HepG2 (cell line): ENCODE data around the gene WDCP. TPM values are rescaled to one million over a fixed set of nuclear protein-coding genes. Genes with fewer than 3 reads are reported as not detected.

Source experiments
- ATAC-seq: fragments of 200-7000 bp; cut with Tn5 transposase; 3 replicates; pipeline ENCODE4 v1.9.1; 2020; ENCODE audit warnings: mild to moderate bottlenecking, moderate library complexity
- BruUV-seq: library from RNA; stranded (reverse); fragments of 400-500 nt; replicated peaks from 2 replicates; lab custom pipeline; 2021; lab: Mats Ljungman, UMichigan
- CTCF ChIA-PET: fragments of 300-600 bp; formaldehyde crosslinking; extraction: SDS; loops from one replicate; lab custom pipeline; 2021; ENCODE audit warnings: low total read pairs, inconsistent platforms, low intra/inter-chr PET ratio; lab: Yijun Ruan, JAX
- POLR2A ChIA-PET: fragments of 350-600 bp; sonication (Branson Sonifier 250); formaldehyde crosslinking; loops from one replicate; lab custom pipeline; 2020; ENCODE audit warnings: antibody characterized with exemption, inconsistent platforms; lab: Yijun Ruan, JAX
- DNase-seq: peaks from one replicate; pipeline ENCODE4 v3.0.0-alpha.2; 2015; ENCODE audit warnings: low spot score
- FAIRE-seq: peaks from 3 replicates; lab custom pipeline; 2011; peaks lifted over from hg19 to GRCh38; lab: Jason Lieb, UNC
- H2AFZ ChIP-seq: one replicate; pipeline ENCODE4 v1.6.1; 2011; ENCODE audit warnings: low read length, inconsistent platforms
- H3K27ac ChIP-seq: fragments of 300-600 bp; 3 replicates; pipeline ENCODE4 v1.8.0; 2011; ENCODE audit warnings: mixed run types, mild to moderate bottlenecking, mixed read lengths, low read length, inconsistent platforms; ENCODE audit not compliant: insufficient read depth; ENCODE audit errors: extremely low read length
- H3K27me3 ChIP-seq, 2 experiments: fragments of 200-600 bp in 1 of 2; 2 replicates in 1 of 2; 3 replicates in 1 of 2; pipeline versions ENCODE4 v1.6.0 to v1.8.0; 2011; ENCODE audit warnings: low read length in 2 of 2, mild to moderate bottlenecking in 2 of 2, moderate library complexity in 2 of 2, inconsistent platforms in 1 of 2; ENCODE audit not compliant: insufficient read depth in 2 of 2, control insufficient read depth in 1 of 2
- H3K36me3 ChIP-seq, 2 experiments: fragments of 200-600 bp in 1 of 2; replicated peaks in 1 of 2; 2 replicates in 1 of 2; 3 replicates in 1 of 2; pipeline versions ENCODE4 v1.5.1 to v1.8.0; 2011; ENCODE audit warnings: low read length in 2 of 2, inconsistent platforms in 1 of 2; ENCODE audit not compliant: insufficient read depth in 2 of 2, control insufficient read depth in 1 of 2
- H3K4me1 ChIP-seq: 2 replicates; pipeline ENCODE4 v1.5.1; 2012; ENCODE audit warnings: low read length, inconsistent platforms; ENCODE audit not compliant: insufficient read depth
- H3K4me2 ChIP-seq: 2 replicates; pipeline ENCODE4 v1.6.0; 2011; ENCODE audit warnings: low read depth, low read length, inconsistent platforms
- H3K4me3 ChIP-seq, 3 experiments: fragments of 200-600 bp in 1 of 3; sonication (generic), shearing (Covaris generic) in 1 of 3; replicated peaks in 1 of 3; 2 replicates each; pipeline ENCODE4 v1.5.1; 2011 to 2016; ENCODE audit warnings: low read length in 3 of 3, inconsistent platforms in 2 of 3, low read depth in 2 of 3, mild to moderate bottlenecking in 2 of 3, control low read depth in 1 of 3, mixed read lengths in 1 of 3; ENCODE audit not compliant: insufficient read depth in 1 of 3
- H3K79me2 ChIP-seq: one replicate; pipeline ENCODE4 v1.6.1; 2011; ENCODE audit warnings: low read length, inconsistent platforms; ENCODE audit not compliant: insufficient read depth
- H3K9ac ChIP-seq: 2 replicates; pipeline ENCODE4 v1.6.0; 2011; ENCODE audit warnings: mild to moderate bottlenecking, low read depth, low read length, inconsistent platforms; ENCODE audit not compliant: insufficient read depth
- H3K9me3 ChIP-seq: 2 replicates; pipeline ENCODE4 v1.5.1; 2012; ENCODE audit warnings: mild to moderate bottlenecking, low read length
- H4K20me1 ChIP-seq: 2 replicates; pipeline ENCODE4 v1.6.0; 2011; ENCODE audit warnings: inconsistent platforms, mild to moderate bottlenecking, low read length, moderate library complexity; ENCODE audit not compliant: insufficient read depth
- AGO1 ChIP-seq: fragments of 200-400 bp; formaldehyde crosslinking; IDR thresholded peaks from 2 replicates; pipeline ENCODE4 v1.6.1; 2017; ENCODE audit warnings: mild to moderate bottlenecking, low read depth, low read length, moderate library complexity; ENCODE audit not compliant: poor library complexity, severe bottlenecking
- CAMTA2 ChIP-seq: sonication (generic); formaldehyde crosslinking; IDR thresholded peaks from 2 replicates; pipeline ENCODE4 v1.4.0; 2020; ENCODE audit warnings: mild to moderate bottlenecking, missing genetic modification reagents, borderline replicate concordance
- FOXK1 ChIP-seq: sonication (generic); formaldehyde crosslinking; IDR thresholded peaks from 2 replicates; pipeline ENCODE4 v1.4.0; 2020; ENCODE audit warnings: low read depth, missing genetic modification reagents, borderline replicate concordance
- MAFF ChIP-seq: IDR thresholded peaks from 2 replicates; pipeline ENCODE4 v1.6.1; 2011; ENCODE audit warnings: low read depth, low read length, improper control_type of control experiment
- MAFK ChIP-seq, 2 experiments: IDR thresholded peaks in 1 of 2; conservative IDR thresholded peaks in 1 of 2; 2 replicates each; pipeline ENCODE4 v1.6.1; 2011; ENCODE audit warnings: improper control_type of control experiment in 2 of 2, low read length in 2 of 2
- NR2F6 ChIP-seq, 2 experiments: IDR thresholded peaks; 2 replicates each; pipeline ENCODE4 v1.6.1; 2016; ENCODE audit warnings: antibody characterized with exemption in 1 of 2, mild to moderate bottlenecking in 1 of 2
- SIX1 ChIP-seq: sonication (generic); formaldehyde crosslinking; IDR thresholded peaks from 2 replicates; pipeline ENCODE4 v1.4.0; 2020; ENCODE audit warnings: missing genetic modification reagents, borderline replicate concordance
- ZBTB42 ChIP-seq: sonication (generic); formaldehyde crosslinking; IDR thresholded peaks from 2 replicates; pipeline ENCODE4 v1.5.0; 2020; ENCODE audit warnings: mild to moderate bottlenecking, missing genetic modification reagents
- ZFP90 ChIP-seq: sonication (generic); formaldehyde crosslinking; IDR thresholded peaks from 2 replicates; pipeline ENCODE4 v1.8.0; 2022; ENCODE audit warnings: missing genetic modification reagents, mild to moderate bottlenecking, inconsistent platforms, borderline replicate concordance
- ZNF33B ChIP-seq: sonication (generic); formaldehyde crosslinking; IDR thresholded peaks from 2 replicates; pipeline ENCODE4 v1.5.1; 2020; ENCODE audit warnings: mild to moderate bottlenecking, missing genetic modification reagents
- ZZZ3 ChIP-seq: sonication (generic); formaldehyde crosslinking; IDR thresholded peaks from 2 replicates; pipeline ENCODE4 v1.4.0; 2020; ENCODE audit warnings: missing genetic modification reagents, mild to moderate bottlenecking, borderline replicate concordance
- WGBS: methylation state at CpG from one replicate; pipeline ENCODE4 v1.1.6; 2017; ENCODE audit warnings: low lambda C conversion rate; 5-methylcytosine and 5-hydroxymethylcytosine counted together
- in situ Hi-C: cut with HindIII; loops from 2 replicates; pipeline ENCODE4 v1.10.0; 2017; ENCODE audit warnings: low pct_unique_long_range_greater_than_20kb; ENCODE audit not compliant: extremely low pct_ligation_motif_present
- intact Hi-C: fragments of 100-400 bp; cut with micrococcal nuclease; formaldehyde crosslinking; loops from one replicate; pipeline ENCODE4 v1.10.0; 2022; ENCODE audit not compliant: unreplicated experiment
- polyA plus RNA-seq, 8 experiments: library from polyadenylated mRNA; depleted of rRNA in 3 of 8; stranded (reverse) in 7 of 8; unstranded in 1 of 8; fragments of >200 nt; fragmentation: Illumina TruSeq in 4 of 8; extraction: Trizol in 4 of 8; gene quantifications; 2 replicates each; pipeline versions ENCODE4 v1.2.1 to v1.2.3, GENCODE V29; 2011 to 2016; ENCODE audit warnings: low read depth in 4 of 8, missing spikeins in 1 of 8, mixed read lengths in 1 of 8; ENCODE audit not compliant: insufficient read depth in 1 of 8
- total RNA-seq, 5 experiments: library from RNA; depleted of rRNA; stranded (reverse); fragments of >200 nt; fragmentation: Illumina TruSeq; extraction: Trizol; gene quantifications; 2 replicates each; pipeline ENCODE4 v1.2.3, GENCODE V29; 2016; ENCODE audit warnings: low read depth in 1 of 5
- TF ChIP-seq, protein P1 (sequence below): sonication (generic); formaldehyde crosslinking; IDR thresholded peaks from 2 replicates; pipeline ENCODE4 v1.9.0; 2021; ENCODE audit warnings: missing genetic modification reagents, mild to moderate bottlenecking, borderline replicate concordance
- TF ChIP-seq, protein P2 (sequence below): sonication (generic); formaldehyde crosslinking; IDR thresholded peaks from 2 replicates; pipeline ENCODE4 v1.5.1; 2020; ENCODE audit warnings: mild to moderate bottlenecking, missing genetic modification reagents

WDCP gene
- total and polyA plus RNA-seq, 2 of the 13 experiments (the other 11 are each of a cell fraction or from before 2014, with no cell fraction given) = 17.4 to 22.6 TPM

DNA sequence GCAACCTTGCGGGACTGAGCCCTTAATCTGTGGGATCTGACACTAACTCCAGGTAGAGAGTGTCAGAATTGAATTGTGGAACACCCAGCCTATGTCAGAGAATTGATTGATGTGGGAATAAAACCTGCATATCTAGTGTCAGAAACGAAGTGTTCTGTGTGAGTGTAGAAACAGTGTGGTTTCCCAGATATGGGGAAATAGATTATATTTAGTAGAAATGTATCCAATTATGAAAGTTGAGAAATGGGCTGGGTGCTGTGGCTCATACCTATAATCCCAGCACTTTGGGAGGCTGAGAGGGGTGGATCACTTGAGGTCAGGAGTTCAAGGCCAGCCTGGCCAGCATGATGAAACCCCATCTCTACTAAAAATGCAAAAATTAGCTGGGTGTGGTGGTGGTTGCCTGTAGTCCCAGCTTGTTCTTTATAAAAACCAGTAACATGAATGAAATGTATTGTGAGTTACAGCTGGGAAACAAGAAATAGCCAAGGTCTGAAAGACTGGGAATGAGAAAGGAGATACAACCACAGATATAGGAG is 41.7 kb upstream of the WDCP start (continued):
- TF ChIP-seq, protein P1, sequence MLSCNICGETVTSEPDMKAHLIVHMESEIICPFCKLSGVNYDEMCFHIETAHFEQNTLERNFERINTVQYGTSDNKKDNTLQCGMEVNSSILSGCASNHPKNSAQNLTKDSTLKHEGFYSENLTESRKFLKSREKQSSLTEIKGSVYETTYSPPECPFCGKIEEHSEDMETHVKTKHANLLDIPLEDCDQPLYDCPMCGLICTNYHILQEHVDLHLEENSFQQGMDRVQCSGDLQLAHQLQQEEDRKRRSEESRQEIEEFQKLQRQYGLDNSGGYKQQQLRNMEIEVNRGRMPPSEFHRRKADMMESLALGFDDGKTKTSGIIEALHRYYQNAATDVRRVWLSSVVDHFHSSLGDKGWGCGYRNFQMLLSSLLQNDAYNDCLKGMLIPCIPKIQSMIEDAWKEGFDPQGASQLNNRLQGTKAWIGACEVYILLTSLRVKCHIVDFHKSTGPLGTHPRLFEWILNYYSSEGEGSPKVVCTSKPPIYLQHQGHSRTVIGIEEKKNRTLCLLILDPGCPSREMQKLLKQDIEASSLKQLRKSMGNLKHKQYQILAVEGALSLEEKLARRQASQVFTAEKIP (CRISPR knock-in tag) = no peak
- TF ChIP-seq, protein P2, sequence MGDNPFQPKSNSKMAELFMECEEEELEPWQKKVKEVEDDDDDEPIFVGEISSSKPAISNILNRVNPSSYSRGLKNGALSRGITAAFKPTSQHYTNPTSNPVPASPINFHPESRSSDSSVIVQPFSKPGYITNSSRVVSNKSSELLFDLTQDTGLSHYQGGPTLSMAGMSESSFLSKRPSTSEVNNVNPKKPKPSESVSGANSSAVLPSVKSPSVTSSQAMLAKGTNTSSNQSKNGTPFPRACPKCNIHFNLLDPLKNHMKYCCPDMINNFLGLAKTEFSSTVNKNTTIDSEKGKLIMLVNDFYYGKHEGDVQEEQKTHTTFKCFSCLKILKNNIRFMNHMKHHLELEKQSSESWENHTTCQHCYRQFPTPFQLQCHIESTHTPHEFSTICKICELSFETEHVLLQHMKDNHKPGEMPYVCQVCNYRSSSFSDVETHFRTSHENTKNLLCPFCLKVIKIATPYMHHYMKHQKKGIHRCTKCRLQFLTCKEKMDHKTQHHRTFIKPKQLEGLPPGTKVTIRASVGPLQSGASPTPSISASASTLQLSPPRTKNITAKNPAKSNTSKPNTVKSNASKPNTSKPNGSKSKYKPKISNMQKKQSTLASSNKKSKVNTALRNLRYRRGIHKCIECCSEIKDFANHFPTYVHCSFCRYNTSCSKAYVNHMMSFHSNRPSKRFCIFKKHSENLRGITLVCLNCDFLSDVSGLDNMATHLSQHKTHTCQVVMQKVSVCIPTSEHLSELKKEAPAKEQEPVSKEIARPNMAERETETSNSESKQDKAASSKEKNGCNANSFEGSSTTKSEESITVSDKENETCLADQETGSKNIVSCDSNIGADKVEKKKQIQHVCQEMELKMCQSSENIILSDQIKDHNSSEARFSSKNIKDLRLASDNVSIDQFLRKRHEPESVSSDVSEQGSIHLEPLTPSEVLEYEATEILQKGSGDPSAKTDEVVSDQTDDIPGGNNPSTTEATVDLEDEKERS (CRISPR knock-in tag) = no peak
- TF ChIP-seq SIX1 (CRISPR knock-in tag) (no peak), NR2F6 (IDR thresholded peaks at IDR 0.05) (peak; percentile 41; the same call in 1 of the 2 replicates), NR2F6 (CRISPR knock-in tag; IDR thresholded peaks at IDR 0.05) (peak; percentile 38; the same call in 1 of the 2 replicates), ZBTB42 (no peak)

DNA sequence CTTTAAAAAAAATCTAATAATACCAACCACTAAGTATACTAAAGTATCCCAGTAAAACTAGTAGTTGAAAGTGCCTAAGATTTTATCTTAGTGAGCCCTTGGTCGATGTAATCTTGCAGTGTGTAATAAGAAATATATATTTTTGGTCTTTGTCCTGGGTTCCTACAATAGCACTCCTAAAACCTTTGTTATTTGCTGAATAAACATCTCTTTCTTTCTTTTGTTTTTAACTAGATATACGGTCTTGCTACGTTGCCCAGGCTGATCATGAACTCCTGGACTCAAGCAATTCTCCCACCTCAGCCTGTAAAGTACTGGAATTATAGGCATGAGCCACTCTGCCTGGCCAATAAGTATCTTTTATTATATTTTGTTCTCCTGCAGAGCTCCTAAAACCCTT is 39.8 kb upstream of the WDCP start:
- in situ Hi-C loops (loop anchor here (10.0 kb wide), 1 partner anchor 78 kb away; no protein-coding TSS in a partner anchor), intact Hi-C loops (no loop called here)
- Histone ChIP-seq H3K36me3 (peaks cover 2 to 8% of the 10 kb centered on the region in 2 experiments; a peak in 2 of 5 replicates), H4K20me1 (no peaks in the 10 kb centered on the region), H3K27ac (no peak overlapping the region), H3K79me2 (no peaks in the 10 kb centered on the region), H3K9ac (no peak overlapping the region), H3K9me3 (no peaks in the 10 kb centered on the region), H3K27me3 (no peaks in the 10 kb centered on the region; a peak in 1 of 5 replicates), H2AFZ (no peak overlapping the region), H3K4me3 (no peak overlapping the region), H3K4me1 (peaks cover 30% of the 10 kb centered on the region), H3K4me2 (no peak overlapping the region)
- ChIA-PET CTCF (no interaction called here), POLR2A (no interaction called here)
- WGBS = 14% methylated on average over 3 of the region's 3 CpGs
- no peak for TF ChIP-seq CAMTA2 (CRISPR knock-in tag)
- TF ChIP-seq ZNF33B (CRISPR knock-in tag) = no peak
- TF ChIP-seq MAFF = peak; percentile 75
- peak; percentile 77 to 85 for TF ChIP-seq MAFK (conservative IDR thresholded peaks at IDR 0.05 in 1 of 2, IDR thresholded peaks at IDR 0.05 in 1 of 2; ENCODE audit: low read length in 2 of 2)
- no peak for TF ChIP-seq AGO1
- no peak for TF ChIP-seq ZFP90 (CRISPR knock-in tag)
- TF ChIP-seq FOXK1 (CRISPR knock-in tag) = no peak
- TF ChIP-seq ZZZ3 (CRISPR knock-in tag) = no peak
- ATAC-seq (no peak), FAIRE-seq (no peak), DNase-seq (no peak)
- no TSS peak for BruUV-seq
